IPS DF 4.7 (cell line): ENCODE results near the gene KRT80.

ENCODE experiments used
- DNase-seq: peaks from one replicate; pipeline ENCODE4 v3.0.0-alpha.2; 2013; ENCODE audit warnings: low spot score; ENCODE audit errors: extremely low read depth

KRT80 gene

GRCh38 chr12:52229836-52230343 is 38.1 kb upstream of the KRT80 start:
- DNase-seq = no peak

- no peak for DNase-seq
These were observed 37.1 kb upstream of the KRT80 start for GRCh38 chr12:52228931-52229330.

- no peak for DNase-seq
These were observed 36.6 kb upstream of the KRT80 start for GRCh38 chr12:52228366-52228765.

GRCh38 chr12:52227606-52228166 is 35.9 kb upstream of the KRT80 start:
- no peak for DNase-seq

GRCh38 chr12:52226446-52226845 is 34.6 kb upstream of the KRT80 start:
- DNase-seq = no peak

- no peak for DNase-seq
These were observed 33.9 kb upstream of the KRT80 start for GRCh38 chr12:52225752-52226151.

GRCh38 chr12:52224151-52224550 is 32.3 kb upstream of the KRT80 start:
- no peak for DNase-seq

- no peak for DNase-seq
These were observed 31.7 kb upstream of the KRT80 start for GRCh38 chr12:52223406-52224039.

GRCh38 chr12:52222692-52223091 is 30.9 kb upstream of the KRT80 start:
- DNase-seq = no peak

- no peak for DNase-seq
These were observed 30.2 kb upstream of the KRT80 start for GRCh38 chr12:52221912-52222457.

GRCh38 chr12:52221070-52221781 is 29.4 kb upstream of the KRT80 start:
- no peak for DNase-seq

GRCh38 chr12:52220477-52220876 is 28.7 kb upstream of the KRT80 start:
- no peak for DNase-seq

- no peak for DNase-seq
These were observed 26.2 kb upstream of the KRT80 start for GRCh38 chr12:52218001-52218400.

GRCh38 chr12:52217223-52217622 is 25.4 kb upstream of the KRT80 start:
- no peak for DNase-seq

- no peak for DNase-seq
These were observed 25.0 kb upstream of the KRT80 start for GRCh38 chr12:52216807-52217206.

GRCh38 chr12:52216100-52216499 is 24.3 kb upstream of the KRT80 start:
- no peak for DNase-seq

GRCh38 chr12:52215587-52216031 is 23.8 kb upstream of the KRT80 start:
- no peak for DNase-seq

GRCh38 chr12:52214421-52214802 is 22.6 kb upstream of the KRT80 start:
- DNase-seq = no peak

- DNase-seq = peak; percentile 85
These were observed 22.0 kb upstream of the KRT80 start for GRCh38 chr12:52213564-52214420.

GRCh38 chr12:52212701-52213563 is 21.1 kb upstream of the KRT80 start:
- no peak for DNase-seq
